ENCODE measurements around the gene DLG2. TPM values are rescaled to one million over a fixed set of nuclear protein-coding genes. Genes with fewer than 3 reads are reported as not detected.

Gene DLG2
- total RNA-seq, 1 experiment from 2014 or later = 17.5 TPM

DNA sequence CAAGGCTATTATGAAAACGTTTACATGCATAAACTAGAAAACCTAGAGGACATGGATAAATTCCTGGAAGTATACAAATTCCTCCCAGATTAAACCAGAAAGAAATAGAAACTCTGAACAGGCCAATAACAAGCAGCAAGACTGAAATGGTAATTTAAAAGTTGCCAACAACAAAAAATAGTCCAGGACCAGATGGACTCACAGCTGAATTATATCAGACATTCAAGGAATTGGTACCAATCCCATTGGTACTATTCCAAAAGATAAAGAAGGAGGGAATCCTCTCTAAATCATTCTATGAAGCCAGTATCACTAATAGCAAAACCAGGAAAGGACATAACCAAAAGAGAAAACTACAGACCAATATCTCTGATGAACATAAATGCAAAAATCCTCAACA lies 236.0 kb downstream of the DLG2 start:
- ChIA-PET CTCF (no interaction called here), POLR2A (no interaction called here)
- DNase-seq (ENCODE audit: low spot score) = no peak
- H3K36me3 Mint-ChIP-seq = peaks cover 4% of the 10 kb centered on the region
- no peak overlapping the region for H3K4me3 Mint-ChIP-seq
- TF ChIP-seq, protein P1, sequence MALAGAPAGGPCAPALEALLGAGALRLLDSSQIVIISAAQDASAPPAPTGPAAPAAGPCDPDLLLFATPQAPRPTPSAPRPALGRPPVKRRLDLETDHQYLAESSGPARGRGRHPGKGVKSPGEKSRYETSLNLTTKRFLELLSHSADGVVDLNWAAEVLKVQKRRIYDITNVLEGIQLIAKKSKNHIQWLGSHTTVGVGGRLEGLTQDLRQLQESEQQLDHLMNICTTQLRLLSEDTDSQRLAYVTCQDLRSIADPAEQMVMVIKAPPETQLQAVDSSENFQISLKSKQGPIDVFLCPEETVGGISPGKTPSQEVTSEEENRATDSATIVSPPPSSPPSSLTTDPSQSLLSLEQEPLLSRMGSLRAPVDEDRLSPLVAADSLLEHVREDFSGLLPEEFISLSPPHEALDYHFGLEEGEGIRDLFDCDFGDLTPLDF (CRISPR knock-in tag; IDR thresholded peaks at IDR 0.05) = no peak
- TF ChIP-seq, protein P2, sequence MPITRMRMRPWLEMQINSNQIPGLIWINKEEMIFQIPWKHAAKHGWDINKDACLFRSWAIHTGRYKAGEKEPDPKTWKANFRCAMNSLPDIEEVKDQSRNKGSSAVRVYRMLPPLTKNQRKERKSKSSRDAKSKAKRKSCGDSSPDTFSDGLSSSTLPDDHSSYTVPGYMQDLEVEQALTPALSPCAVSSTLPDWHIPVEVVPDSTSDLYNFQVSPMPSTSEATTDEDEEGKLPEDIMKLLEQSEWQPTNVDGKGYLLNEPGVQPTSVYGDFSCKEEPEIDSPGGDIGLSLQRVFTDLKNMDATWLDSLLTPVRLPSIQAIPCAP (CRISPR knock-in tag; IDR thresholded peaks at IDR 0.05) = no peak
- TF ChIP-seq, protein P3, sequence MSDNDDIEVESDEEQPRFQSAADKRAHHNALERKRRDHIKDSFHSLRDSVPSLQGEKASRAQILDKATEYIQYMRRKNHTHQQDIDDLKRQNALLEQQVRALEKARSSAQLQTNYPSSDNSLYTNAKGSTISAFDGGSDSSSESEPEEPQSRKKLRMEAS (CRISPR knock-in tag; IDR thresholded peaks at IDR 0.05) = no peak
- TF ChIP-seq, protein P4, sequence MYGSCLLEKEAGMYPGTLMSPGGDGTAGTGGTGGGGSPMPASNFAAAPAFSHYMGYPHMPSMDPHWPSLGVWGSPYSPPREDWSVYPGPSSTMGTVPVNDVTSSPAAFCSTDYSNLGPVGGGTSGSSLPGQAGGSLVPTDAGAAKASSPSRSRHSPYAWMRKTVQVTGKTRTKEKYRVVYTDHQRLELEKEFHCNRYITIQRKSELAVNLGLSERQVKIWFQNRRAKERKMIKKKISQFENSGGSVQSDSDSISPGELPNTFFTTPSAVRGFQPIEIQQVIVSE (CRISPR knock-in tag; IDR thresholded peaks at IDR 0.05; ENCODE audit: borderline replicate concordance) = no peak
- TF ChIP-seq ZNF416 (CRISPR knock-in tag; IDR thresholded peaks at IDR 0.05) = no peak
- TF ChIP-seq NR3C1 (CRISPR knock-in tag; conservative IDR thresholded peaks at IDR 0.05; ENCODE audit: low read depth) = no peak
- no peak for TF ChIP-seq SMAD3 (CRISPR knock-in tag; IDR thresholded peaks at IDR 0.05; ENCODE audit: borderline replicate concordance)
- TF ChIP-seq, protein P5, sequence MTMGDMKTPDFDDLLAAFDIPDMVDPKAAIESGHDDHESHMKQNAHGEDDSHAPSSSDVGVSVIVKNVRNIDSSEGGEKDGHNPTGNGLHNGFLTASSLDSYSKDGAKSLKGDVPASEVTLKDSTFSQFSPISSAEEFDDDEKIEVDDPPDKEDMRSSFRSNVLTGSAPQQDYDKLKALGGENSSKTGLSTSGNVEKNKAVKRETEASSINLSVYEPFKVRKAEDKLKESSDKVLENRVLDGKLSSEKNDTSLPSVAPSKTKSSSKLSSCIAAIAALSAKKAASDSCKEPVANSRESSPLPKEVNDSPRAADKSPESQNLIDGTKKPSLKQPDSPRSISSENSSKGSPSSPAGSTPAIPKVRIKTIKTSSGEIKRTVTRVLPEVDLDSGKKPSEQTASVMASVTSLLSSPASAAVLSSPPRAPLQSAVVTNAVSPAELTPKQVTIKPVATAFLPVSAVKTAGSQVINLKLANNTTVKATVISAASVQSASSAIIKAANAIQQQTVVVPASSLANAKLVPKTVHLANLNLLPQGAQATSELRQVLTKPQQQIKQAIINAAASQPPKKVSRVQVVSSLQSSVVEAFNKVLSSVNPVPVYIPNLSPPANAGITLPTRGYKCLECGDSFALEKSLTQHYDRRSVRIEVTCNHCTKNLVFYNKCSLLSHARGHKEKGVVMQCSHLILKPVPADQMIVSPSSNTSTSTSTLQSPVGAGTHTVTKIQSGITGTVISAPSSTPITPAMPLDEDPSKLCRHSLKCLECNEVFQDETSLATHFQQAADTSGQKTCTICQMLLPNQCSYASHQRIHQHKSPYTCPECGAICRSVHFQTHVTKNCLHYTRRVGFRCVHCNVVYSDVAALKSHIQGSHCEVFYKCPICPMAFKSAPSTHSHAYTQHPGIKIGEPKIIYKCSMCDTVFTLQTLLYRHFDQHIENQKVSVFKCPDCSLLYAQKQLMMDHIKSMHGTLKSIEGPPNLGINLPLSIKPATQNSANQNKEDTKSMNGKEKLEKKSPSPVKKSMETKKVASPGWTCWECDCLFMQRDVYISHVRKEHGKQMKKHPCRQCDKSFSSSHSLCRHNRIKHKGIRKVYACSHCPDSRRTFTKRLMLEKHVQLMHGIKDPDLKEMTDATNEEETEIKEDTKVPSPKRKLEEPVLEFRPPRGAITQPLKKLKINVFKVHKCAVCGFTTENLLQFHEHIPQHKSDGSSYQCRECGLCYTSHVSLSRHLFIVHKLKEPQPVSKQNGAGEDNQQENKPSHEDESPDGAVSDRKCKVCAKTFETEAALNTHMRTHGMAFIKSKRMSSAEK (CRISPR knock-in tag; IDR thresholded peaks at IDR 0.05; ENCODE audit: borderline replicate concordance) = no peak
- no peak for TF ChIP-seq CREB1 (CRISPR knock-in tag; IDR thresholded peaks at IDR 0.05)
- no peak for TF ChIP-seq FOXK1 (CRISPR knock-in tag; IDR thresholded peaks at IDR 0.05)
- no peak for TF ChIP-seq MXD4 (CRISPR knock-in tag; IDR thresholded peaks at IDR 0.05; ENCODE audit: borderline replicate concordance)
- TF ChIP-seq, protein P6, sequence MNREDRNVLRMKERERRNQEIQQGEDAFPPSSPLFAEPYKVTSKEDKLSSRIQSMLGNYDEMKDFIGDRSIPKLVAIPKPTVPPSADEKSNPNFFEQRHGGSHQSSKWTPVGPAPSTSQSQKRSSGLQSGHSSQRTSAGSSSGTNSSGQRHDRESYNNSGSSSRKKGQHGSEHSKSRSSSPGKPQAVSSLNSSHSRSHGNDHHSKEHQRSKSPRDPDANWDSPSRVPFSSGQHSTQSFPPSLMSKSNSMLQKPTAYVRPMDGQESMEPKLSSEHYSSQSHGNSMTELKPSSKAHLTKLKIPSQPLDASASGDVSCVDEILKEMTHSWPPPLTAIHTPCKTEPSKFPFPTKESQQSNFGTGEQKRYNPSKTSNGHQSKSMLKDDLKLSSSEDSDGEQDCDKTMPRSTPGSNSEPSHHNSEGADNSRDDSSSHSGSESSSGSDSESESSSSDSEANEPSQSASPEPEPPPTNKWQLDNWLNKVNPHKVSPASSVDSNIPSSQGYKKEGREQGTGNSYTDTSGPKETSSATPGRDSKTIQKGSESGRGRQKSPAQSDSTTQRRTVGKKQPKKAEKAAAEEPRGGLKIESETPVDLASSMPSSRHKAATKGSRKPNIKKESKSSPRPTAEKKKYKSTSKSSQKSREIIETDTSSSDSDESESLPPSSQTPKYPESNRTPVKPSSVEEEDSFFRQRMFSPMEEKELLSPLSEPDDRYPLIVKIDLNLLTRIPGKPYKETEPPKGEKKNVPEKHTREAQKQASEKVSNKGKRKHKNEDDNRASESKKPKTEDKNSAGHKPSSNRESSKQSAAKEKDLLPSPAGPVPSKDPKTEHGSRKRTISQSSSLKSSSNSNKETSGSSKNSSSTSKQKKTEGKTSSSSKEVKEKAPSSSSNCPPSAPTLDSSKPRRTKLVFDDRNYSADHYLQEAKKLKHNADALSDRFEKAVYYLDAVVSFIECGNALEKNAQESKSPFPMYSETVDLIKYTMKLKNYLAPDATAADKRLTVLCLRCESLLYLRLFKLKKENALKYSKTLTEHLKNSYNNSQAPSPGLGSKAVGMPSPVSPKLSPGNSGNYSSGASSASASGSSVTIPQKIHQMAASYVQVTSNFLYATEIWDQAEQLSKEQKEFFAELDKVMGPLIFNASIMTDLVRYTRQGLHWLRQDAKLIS (CRISPR knock-in tag; IDR thresholded peaks at IDR 0.05; ENCODE audit: borderline replicate concordance) = no peak
- no peak for TF ChIP-seq GTF2I (CRISPR knock-in tag; conservative IDR thresholded peaks at IDR 0.05)
- no peak for TF ChIP-seq KAT7 (CRISPR knock-in tag; IDR thresholded peaks at IDR 0.05; ENCODE audit: borderline replicate concordance)
- TF ChIP-seq, protein P7, sequence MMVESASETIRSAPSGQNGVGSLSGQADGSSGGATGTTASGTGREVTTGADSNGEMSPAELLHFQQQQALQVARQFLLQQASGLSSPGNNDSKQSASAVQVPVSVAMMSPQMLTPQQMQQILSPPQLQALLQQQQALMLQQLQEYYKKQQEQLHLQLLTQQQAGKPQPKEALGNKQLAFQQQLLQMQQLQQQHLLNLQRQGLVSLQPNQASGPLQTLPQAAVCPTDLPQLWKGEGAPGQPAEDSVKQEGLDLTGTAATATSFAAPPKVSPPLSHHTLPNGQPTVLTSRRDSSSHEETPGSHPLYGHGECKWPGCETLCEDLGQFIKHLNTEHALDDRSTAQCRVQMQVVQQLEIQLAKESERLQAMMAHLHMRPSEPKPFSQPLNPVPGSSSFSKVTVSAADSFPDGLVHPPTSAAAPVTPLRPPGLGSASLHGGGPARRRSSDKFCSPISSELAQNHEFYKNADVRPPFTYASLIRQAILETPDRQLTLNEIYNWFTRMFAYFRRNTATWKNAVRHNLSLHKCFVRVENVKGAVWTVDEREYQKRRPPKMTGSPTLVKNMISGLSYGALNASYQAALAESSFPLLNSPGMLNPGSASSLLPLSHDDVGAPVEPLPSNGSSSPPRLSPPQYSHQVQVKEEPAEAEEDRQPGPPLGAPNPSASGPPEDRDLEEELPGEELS (CRISPR knock-in tag; IDR thresholded peaks at IDR 0.05) = no peak
- no peak for TF ChIP-seq ZNF671 (CRISPR knock-in tag; IDR thresholded peaks at IDR 0.05)
- no peak for TF ChIP-seq ZNF317 (CRISPR knock-in tag; IDR thresholded peaks at IDR 0.05; ENCODE audit: borderline replicate concordance, low read depth)
- H3K27ac Mint-ChIP-seq = no peak overlapping the region
- H3K4me1 Mint-ChIP-seq = peaks cover 10% of the 10 kb centered on the region
- no peak for ATAC-seq
- H3K27me3 Mint-ChIP-seq (ENCODE audit: low read depth) = no peaks in the 10 kb centered on the region
- peaks cover 36% of the 10 kb centered on the region for H3K9me3 Mint-ChIP-seq

Measured in WTC11 (cell line).